HEK293 (cell line): ENCODE measurements around the gene TBC1D16.

Source experiments
- CTCF ChIA-PET: fragments of 350-600 bp; formaldehyde crosslinking; extraction: SDS; loops from one replicate; lab custom pipeline; 2021; ENCODE audit warnings: antibody characterized with exemption; lab: Yijun Ruan, JAX
- POLR2A ChIA-PET: fragments of 300-600 bp; formaldehyde crosslinking; extraction: SDS; loops from one replicate; lab custom pipeline; 2020; ENCODE audit warnings: antibody characterized with exemption, inconsistent platforms; lab: Yijun Ruan, JAX
- H3K27ac ChIP-seq: fragments of 200-500 bp; sonication (Bioruptor generic); 2 replicates; pipeline ENCODE4 v1.5.1; 2014; ENCODE audit warnings: low read depth, low read length, control low read depth, inconsistent platforms; ENCODE audit errors: extremely low read depth
- H3K36me3 ChIP-seq, 2 experiments: fragments of 200-500 bp in 1 of 2; sonication (Bioruptor generic) in 1 of 2; 1 replicate in 1 of 2; 2 replicates in 1 of 2; pipeline ENCODE4 v1.5.1; 2014 to 2017; ENCODE audit warnings: inconsistent platforms in 2 of 2, low read length in 2 of 2; ENCODE audit not compliant: control insufficient read depth in 2 of 2, insufficient read depth in 1 of 2
- H3K4me1 ChIP-seq: fragments of 200-500 bp; sonication (Bioruptor generic); 2 replicates; pipeline ENCODE4 v1.5.1; 2014; ENCODE audit warnings: mild to moderate bottlenecking, low read length, inconsistent platforms; ENCODE audit not compliant: control insufficient read depth, insufficient read depth
- H3K4me3 ChIP-seq: 2 replicates; pipeline ENCODE4 v1.5.1; 2011; ENCODE audit warnings: low read depth, mild to moderate bottlenecking, control low read depth, low read length, moderate library complexity
- H3K9me3 ChIP-seq: fragments of 200-500 bp; sonication (Bioruptor generic); 2 replicates; pipeline ENCODE4 v1.5.1; 2014; ENCODE audit warnings: low read depth, low read length, inconsistent platforms; ENCODE audit not compliant: control insufficient read depth, insufficient read depth
- CTCF ChIP-seq: fragments of 450-650 bp; formaldehyde crosslinking; IDR thresholded peaks from 2 replicates; pipeline ENCODE4 v1.5.1; 2016; ENCODE audit warnings: missing biosample characterization, missing genetic modification characterization
- FEZF1 ChIP-seq: fragments of 450-650 bp; formaldehyde crosslinking; IDR thresholded peaks from 2 replicates; pipeline ENCODE4 v1.5.1; 2016; ENCODE audit warnings: missing biosample characterization, missing genetic modification characterization
- GLI4 ChIP-seq: fragments of 450-650 bp; formaldehyde crosslinking; IDR thresholded peaks from 2 replicates; pipeline ENCODE4 v1.5.1; 2016; ENCODE audit warnings: missing biosample characterization, missing genetic modification characterization
- MEIS1 ChIP-seq: sonication (generic); formaldehyde crosslinking; IDR thresholded peaks from 2 replicates; pipeline ENCODE4 v1.8.1; 2022; ENCODE audit warnings: missing genetic modification reagents, mild to moderate bottlenecking, borderline replicate concordance
- SP7 ChIP-seq: fragments of 450-650 bp; formaldehyde crosslinking; IDR thresholded peaks from 2 replicates; pipeline ENCODE4 v1.5.1; 2016; ENCODE audit warnings: missing biosample characterization, missing genetic modification characterization
- TRIM28 ChIP-seq: IDR thresholded peaks from 2 replicates; pipeline ENCODE4 v1.6.1; 2011; ENCODE audit warnings: low read length, control low read depth, borderline replicate concordance
- ZBTB7A ChIP-seq: fragments of 450-650 bp; formaldehyde crosslinking; IDR thresholded peaks from 2 replicates; pipeline ENCODE4 v1.5.1; 2016; ENCODE audit warnings: low read depth, missing biosample characterization, missing genetic modification characterization
- ZNF112 ChIP-seq: fragments of 450-650 bp; formaldehyde crosslinking; IDR thresholded peaks from 2 replicates; pipeline ENCODE4 v1.5.0; 2017; ENCODE audit warnings: missing biosample characterization, missing genetic modification characterization
- ZNF114 ChIP-seq: fragments of 450-650 bp; formaldehyde crosslinking; IDR thresholded peaks from 2 replicates; pipeline ENCODE4 v1.5.0; 2017; ENCODE audit warnings: missing biosample characterization, missing genetic modification characterization
- ZNF121 ChIP-seq: fragments of 450-650 bp; formaldehyde crosslinking; IDR thresholded peaks from 2 replicates; pipeline ENCODE4 v1.5.1; 2016; ENCODE audit warnings: missing biosample characterization, missing genetic modification characterization
- ZNF148 ChIP-seq: fragments of 450-650 bp; formaldehyde crosslinking; IDR thresholded peaks from 2 replicates; pipeline ENCODE4 v1.5.0; 2017; ENCODE audit warnings: missing biosample characterization, missing genetic modification characterization, borderline replicate concordance
- ZNF157 ChIP-seq: fragments of 450-650 bp; formaldehyde crosslinking; IDR thresholded peaks from 2 replicates; pipeline ENCODE4 v1.5.1; 2016; ENCODE audit warnings: missing biosample characterization, missing genetic modification characterization
- ZNF19 ChIP-seq: fragments of 450-650 bp; formaldehyde crosslinking; IDR thresholded peaks from 2 replicates; pipeline ENCODE4; 2016; ENCODE audit warnings: missing biosample characterization, missing genetic modification characterization, low read depth
- ZNF2 ChIP-seq: fragments of 450-650 bp; formaldehyde crosslinking; IDR thresholded peaks from 2 replicates; pipeline ENCODE4 v1.5.1; 2016; ENCODE audit warnings: missing biosample characterization, missing genetic modification characterization
- ZNF280C ChIP-seq: fragments of 450-650 bp; formaldehyde crosslinking; IDR thresholded peaks from 2 replicates; pipeline ENCODE4 v1.5.1; 2016; ENCODE audit warnings: missing biosample characterization, missing genetic modification characterization
- ZNF311 ChIP-seq: fragments of 450-650 bp; formaldehyde crosslinking; IDR thresholded peaks from 2 replicates; pipeline ENCODE4 v1.5.1; 2017; ENCODE audit warnings: missing biosample characterization, missing genetic modification characterization, borderline replicate concordance
- ZNF341 ChIP-seq: fragments of 450-650 bp; formaldehyde crosslinking; IDR thresholded peaks from 2 replicates; pipeline ENCODE4; 2016; ENCODE audit warnings: low read depth, missing biosample characterization, missing genetic modification characterization
- ZNF366 ChIP-seq: fragments of 450-650 bp; formaldehyde crosslinking; conservative IDR thresholded peaks from 2 replicates; pipeline ENCODE4 v1.5.1; 2016; ENCODE audit warnings: missing biosample characterization, missing genetic modification characterization
- ZNF521 ChIP-seq: fragments of 450-650 bp; formaldehyde crosslinking; IDR thresholded peaks from 2 replicates; pipeline ENCODE4 v1.5.1; 2017; ENCODE audit warnings: missing biosample characterization, mild to moderate bottlenecking, missing genetic modification characterization
- ZNF585B ChIP-seq: fragments of 450-650 bp; formaldehyde crosslinking; IDR thresholded peaks from 2 replicates; pipeline ENCODE4 v1.5.1; 2016; ENCODE audit warnings: missing biosample characterization, missing genetic modification characterization
- ZNF768 ChIP-seq: fragments of 450-650 bp; formaldehyde crosslinking; IDR thresholded peaks from 2 replicates; pipeline ENCODE4 v1.5.1; 2018; ENCODE audit warnings: missing biosample characterization, mild to moderate bottlenecking, missing genetic modification characterization
- ZSCAN16 ChIP-seq: fragments of 450-650 bp; formaldehyde crosslinking; IDR thresholded peaks from 2 replicates; pipeline ENCODE4 v1.5.1; 2016; ENCODE audit warnings: missing biosample characterization, missing genetic modification characterization

TBC1D16 gene

GRCh38 chr17:79984045-79984840, 51.4 kb downstream of the TBC1D16 start:
- ChIA-PET POLR2A (interaction anchor here (0.7 kb wide), 1 partner anchor 10 kb away, joined by 3 read pairs; no protein-coding TSS in a partner anchor), CTCF (interaction anchor here (0.6 to 1.8 kb wide), 9 partner anchors 14 to 593 kb away, joined by 3 to 9 read pairs (median 3); no protein-coding TSS in a partner anchor)
- Histone ChIP-seq H3K27ac (no peak overlapping the region), H3K9me3 (no peaks in the 10 kb centered on the region), H3K36me3 (no peaks in the 10 kb centered on the region), H3K4me3 (no peak overlapping the region), H3K4me1 (peaks cover 13% of the 10 kb centered on the region)
- no peak for TF ChIP-seq ZNF311 (tag by site-specific recombination)
- TF ChIP-seq ZNF19 (tag by site-specific recombination) = no peak
- no peak for TF ChIP-seq TRIM28
- no peak for TF ChIP-seq ZNF112 (tag by site-specific recombination)
- no peak for TF ChIP-seq SP7 (tag by site-specific recombination)
- peak; percentile 65; the same call in 1 of the 2 replicates for TF ChIP-seq FEZF1 (tag by site-specific recombination)
- TF ChIP-seq ZBTB7A = no peak
- peak; percentile 81 for TF ChIP-seq ZNF366 (tag by site-specific recombination)
- TF ChIP-seq ZNF157 (tag by site-specific recombination) = no peak
- no peak for TF ChIP-seq GLI4 (tag by site-specific recombination)
- no peak for TF ChIP-seq CTCF (tag by site-specific recombination)
- no peak for TF ChIP-seq ZNF2 (tag by site-specific recombination)
- TF ChIP-seq ZNF121 (tag by site-specific recombination) = peak; percentile 60; the same call in 1 of the 2 replicates
- TF ChIP-seq ZNF148 (tag by site-specific recombination) = no peak
- TF ChIP-seq ZNF280C (tag by site-specific recombination) = no peak
- no peak for TF ChIP-seq ZNF585B (tag by site-specific recombination)
- no peak for TF ChIP-seq ZNF341 (tag by site-specific recombination)
- no peak for TF ChIP-seq ZNF521 (tag by site-specific recombination)
- TF ChIP-seq ZNF768 (tag by site-specific recombination) = no peak
- TF ChIP-seq MEIS1 (CRISPR knock-in tag) = no peak
- no peak for TF ChIP-seq ZSCAN16 (tag by site-specific recombination)
- no peak for TF ChIP-seq ZNF114 (tag by site-specific recombination)
